HG03159 (cell line): Measurements from ENCODE around the gene SLC30A1.
"Not testable (repeated sequence)": the region's sequence is repeated elsewhere in the genome, so short reads cannot be mapped to it uniquely, and the experiment has no call there.

Source experiments
- ATAC-seq: cut with Tn5 transposase; IDR thresholded peaks from one replicate; pipeline ENCODE4 v1.9.1; 2021; ENCODE audit warnings: mild to moderate bottlenecking, moderate library complexity; ENCODE audit not compliant: unreplicated experiment

Gene SLC30A1

DNA sequence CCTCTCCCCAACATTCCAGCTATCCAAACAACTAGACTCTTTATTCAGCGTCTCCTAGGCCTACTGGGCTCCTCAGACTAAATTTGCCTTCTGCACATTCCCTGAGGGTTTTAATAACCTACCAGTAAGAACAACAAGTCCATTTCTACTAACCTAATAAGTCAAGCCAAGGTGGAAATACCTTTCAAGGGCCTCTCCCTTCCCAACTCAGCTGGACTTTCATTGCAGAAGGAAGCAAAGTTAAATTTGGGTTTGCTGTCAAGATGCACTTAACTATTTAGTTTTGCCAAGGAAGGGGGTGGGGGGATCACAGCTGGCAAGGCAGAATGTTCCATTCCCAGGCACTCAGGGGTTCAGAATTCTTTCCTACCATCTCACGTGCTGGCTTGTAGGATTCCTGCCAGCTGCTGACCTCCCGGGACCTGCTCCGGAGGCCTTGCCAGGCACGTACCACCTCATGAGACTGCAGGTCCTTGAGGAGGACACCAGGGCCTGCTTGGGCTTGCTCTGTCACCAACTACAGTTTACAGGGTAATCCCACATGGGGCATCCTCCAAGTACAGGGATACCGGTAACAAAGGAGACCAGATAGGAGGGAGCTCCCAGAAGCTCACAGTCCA is 29.8 kb downstream of the SLC30A1 start:
- ATAC-seq, result no peak

DNA sequence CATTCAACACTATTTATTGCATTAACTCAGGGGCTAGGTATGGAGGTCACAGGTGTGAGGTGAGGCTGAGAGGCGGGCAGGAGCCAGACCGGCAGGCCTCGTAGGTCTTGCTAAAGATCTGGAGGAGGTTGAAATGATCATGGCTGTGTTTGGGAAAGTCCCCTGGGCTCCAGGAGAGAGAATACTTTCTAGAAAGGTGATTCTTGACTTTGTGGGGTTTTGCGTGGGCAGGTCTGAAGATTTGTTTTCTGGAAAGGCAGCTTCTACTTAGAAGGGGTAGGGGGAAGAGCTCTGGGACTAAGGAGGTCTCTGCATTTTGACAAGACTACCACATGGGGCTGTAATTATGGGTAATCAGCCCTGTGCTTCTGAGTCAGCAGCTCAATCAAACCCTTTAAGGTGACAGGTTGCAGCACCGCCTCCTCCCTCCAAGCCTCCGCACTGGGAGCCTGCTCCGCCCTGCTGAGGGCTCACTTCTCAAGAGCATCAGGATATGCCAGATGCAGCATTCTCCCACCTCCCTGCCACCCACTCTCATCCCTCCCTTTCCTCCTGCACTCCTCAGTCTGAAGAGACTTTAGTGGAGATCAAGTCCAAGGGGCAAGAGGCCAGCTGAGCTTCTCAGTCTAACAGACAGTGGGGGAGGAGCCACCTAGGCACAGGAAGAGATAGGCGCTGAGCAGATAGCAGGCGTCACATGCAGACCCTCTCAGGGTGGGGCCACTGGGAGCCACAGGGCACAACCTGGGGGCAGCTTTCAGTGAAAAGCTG is 30.5 kb downstream of the SLC30A1 start:
- ATAC-seq, result no peak

DNA sequence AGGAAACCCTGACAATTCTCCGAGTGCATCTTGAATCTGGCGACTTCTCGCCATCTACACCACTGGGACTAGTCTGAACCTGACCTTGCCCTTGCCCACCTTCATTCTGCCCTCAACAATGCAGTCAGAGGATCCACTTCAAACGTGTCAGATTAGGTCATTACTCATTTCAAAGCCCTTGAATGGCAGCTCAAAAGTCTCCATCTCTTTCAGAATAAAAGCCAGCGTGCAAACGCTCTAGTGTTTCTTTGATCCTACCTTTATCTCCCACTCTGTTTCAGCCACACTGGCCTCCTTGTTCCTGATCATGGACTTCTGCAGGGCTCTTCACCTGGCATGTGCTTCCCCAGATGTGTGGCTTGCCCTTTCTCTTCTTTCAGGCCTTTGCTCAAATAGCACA is 31.3 kb downstream of the SLC30A1 start:
- no peak for ATAC-seq

DNA sequence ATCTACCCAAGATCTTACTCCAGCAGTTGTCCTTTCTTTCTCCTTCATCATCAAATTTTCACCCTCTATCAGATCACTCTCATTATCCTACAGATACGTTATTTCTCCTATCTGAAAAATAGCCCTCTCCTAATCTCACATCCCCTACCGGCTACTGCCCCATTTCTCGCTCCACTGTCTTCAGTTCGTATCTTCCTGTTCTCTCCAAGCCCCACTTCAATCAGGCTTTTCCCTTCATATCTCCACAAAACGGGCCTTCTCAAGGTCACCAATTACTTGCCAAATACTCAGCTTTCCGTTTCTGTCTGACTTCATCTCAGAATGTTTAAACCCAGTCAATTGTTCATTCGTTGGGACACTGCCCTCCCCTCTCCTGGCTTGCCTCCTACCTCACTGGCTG is 32.4 kb downstream of the SLC30A1 start:
- no peak for ATAC-seq

DNA sequence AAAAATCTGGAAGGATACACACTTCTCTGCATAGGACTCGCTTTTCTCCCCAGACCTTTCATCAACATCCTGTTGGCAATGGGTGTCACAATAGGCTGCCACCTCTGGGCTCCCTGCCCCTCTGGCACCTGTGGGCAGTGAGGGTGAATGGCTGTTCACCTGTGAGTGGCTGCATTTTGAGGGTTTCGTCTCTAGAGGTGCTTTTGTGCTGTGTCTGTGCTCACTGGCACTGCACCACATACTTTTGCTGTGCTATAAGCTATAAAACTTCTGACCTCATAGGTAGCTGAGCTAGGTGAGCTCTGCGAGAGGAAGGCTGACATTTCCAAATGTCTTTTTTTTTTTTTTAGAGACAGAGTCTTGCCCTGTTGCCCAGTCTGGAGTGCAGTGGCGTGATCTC is 35.9 kb downstream of the SLC30A1 start:
- ATAC-seq, result no peak

DNA sequence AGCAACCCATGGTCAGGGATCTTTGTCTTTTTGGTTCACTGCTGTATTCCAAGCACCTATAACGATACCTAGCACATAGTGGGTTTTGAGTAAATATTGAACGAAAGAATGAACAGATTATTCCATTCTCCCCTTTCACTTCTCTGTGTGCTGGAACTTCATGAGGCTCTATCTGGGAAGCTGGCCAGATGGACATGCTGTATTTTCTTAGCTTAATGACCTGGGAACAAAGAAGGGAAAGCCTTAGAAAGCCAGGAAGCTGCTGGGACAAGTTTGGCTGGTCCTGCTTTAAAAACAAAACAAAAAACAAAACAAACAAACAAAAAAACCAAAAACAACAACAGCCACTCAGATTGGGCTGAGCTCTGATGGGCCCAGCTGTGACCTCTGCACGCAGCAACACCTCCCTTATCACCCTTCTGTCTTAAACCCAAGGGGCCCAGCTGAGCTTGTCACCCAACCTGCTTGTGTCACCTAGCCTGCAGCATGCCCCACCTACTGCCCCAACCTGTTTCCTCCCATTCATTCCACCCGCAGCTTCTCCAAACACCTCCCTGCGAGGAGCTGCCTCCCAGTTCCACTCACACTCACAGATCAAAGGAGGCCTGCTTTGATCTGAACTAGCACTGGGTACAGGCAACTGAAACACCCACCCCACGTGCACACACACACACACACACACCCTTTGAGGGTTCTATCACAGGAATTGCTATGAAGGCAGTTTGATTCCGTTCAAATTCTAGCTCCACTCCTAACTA is 37.1 kb downstream of the SLC30A1 start:
- no peak for ATAC-seq

DNA sequence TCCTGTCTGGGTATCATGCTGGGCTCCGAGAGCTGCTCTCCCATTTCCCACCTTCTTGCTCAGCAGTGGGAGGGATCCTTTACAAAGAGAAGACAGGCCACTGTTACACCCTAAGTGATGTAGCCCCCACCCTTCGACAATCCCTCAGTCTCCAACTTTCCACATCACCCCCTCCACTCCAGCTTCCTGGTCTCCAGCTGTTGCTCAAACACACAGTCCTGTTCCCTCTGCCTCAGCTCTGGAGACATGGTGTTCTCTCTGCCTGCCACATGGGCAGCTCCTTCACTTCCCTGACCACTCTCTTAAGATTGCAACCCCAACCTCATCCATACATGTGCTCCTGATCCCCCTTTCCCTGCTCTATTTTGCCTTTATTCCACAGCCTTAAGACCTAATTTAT is 37.7 kb downstream of the SLC30A1 start:
- no peak for ATAC-seq

DNA sequence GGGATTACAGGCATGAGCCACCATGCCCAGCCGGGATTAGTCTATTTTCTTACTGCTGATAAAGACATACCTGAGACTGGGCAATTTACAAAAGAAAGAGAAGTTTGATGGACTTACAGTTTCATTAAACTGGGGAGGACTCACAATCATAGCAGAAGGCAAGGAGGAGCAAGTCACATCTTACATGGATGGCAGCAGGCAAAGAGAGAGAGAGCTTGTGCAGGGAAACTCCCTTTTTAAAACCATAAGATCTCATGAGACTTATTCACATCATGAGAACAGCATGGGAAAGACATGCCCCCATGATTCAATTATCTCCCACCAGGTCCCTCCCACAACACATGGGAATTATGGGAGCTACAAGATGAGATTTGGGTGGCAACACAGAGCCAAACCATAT is 38.1 kb downstream of the SLC30A1 start:
- ATAC-seq, result not testable (repeated sequence)

DNA sequence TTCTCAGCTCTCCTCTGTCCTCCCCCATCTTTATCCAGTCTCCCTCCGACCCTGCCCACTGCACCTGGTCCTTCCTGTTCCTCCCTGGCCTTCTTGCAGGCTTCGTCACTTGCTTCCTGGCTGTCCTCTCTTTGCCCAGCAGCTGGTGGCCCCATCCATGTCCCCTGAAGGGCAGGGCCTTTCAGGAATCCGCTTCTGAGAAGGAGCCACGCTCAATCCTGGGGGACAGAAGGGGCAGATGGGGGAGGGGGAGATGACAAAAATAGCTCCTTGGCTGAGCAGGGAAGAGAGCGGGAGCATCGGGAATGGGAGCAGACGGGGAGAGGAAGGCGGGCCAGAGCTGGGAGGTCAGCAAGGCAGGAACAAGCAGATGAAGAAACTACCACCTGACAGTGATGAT is 40.7 kb downstream of the SLC30A1 start:
- no peak for ATAC-seq

DNA sequence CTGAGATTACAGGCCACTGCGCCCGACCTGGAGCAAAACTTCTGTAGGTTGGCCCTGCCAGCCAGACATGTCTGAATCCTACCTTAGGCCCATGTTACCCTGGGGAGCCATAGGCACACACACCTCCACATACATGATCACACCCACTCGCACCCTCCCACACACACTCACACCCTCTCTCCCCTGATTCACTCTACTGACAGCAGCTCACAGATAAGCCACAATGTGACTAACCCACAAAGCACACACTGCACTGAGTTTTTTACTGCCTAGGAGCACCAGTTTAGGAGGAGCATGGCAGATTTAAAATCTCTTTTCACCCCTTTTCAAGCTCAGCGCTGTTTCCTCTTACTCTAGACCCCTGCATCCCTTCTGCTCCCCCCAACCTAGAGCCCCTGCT is 41.7 kb downstream of the SLC30A1 start:
- ATAC-seq, result no peak

DNA sequence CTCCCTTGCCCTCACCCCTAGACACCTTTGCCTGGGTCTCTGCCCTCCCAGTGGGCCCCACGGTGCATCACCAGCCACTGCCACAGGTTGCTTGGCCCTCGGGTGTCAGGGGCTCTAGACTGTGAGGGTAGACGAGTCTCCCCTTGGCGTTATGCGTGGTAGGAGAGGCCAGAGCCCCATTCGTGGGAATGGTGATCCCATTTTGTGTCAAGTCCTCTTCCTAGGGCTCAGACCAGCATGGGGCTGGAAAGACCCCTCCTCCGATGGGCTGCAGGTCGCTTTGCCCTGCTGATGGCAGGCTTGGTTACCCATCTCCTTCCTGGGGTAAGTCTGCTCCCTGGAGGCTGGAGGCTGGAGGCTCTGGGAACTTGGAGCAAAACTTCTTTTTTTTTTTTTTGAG is 42.4 kb downstream of the SLC30A1 start:
- no peak for ATAC-seq

DNA sequence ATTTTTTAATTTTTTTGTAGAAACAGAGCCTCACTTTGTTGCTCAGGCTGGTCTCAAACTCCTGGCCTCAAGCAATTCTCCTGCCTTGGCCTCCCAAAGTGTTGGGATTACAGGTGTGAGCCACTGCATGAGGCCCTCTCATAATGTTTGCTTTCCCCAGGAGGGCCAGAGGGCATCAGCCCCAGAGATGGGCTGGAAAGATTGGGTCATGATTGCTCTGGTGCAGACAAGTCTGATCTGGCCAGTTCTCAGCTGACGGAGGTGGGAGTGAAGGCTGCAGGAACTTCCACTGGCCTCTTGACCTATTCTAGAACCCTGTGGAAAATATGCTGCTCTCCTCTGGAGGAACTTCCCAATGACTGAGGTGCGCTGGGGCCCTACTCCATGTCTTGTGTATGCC is 43.6 kb downstream of the SLC30A1 start:
- ATAC-seq, result no peak

DNA sequence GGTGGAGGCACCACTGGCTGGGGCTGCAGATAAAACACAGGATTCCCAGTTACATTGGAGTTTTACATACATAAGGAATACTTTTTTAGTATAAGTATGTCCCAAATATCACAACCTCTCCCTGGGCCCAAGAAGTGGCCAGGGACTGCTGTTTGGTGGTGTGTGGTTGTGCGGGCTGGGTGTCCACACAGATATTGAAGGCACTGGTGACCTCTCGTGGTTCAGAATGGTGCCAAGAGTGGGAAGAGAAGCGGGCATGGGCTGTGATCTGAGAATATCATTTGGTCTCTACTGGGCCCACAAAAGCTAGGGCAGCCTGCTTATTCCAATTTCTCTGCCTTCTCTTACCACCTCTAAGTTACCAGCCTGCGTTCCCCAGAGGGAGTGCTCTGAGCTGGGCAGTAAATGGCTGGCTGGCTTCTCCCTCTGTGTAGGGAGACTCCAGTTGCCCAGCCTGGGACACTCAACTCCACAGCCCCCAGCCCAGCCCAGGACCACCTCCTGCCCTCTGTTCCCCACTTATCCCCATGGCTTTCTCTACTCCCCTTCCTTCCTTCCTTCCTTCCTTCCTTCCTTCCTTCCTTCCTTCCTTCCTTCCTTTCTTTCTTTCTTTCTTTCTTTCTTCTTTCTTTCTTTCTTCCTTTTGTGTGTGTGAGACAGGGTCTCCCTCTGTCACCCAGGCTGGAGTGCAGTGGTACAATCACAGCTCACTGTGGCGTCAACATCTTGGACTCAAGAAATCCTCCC is 44.2 kb downstream of the SLC30A1 start:
- no peak for ATAC-seq

DNA sequence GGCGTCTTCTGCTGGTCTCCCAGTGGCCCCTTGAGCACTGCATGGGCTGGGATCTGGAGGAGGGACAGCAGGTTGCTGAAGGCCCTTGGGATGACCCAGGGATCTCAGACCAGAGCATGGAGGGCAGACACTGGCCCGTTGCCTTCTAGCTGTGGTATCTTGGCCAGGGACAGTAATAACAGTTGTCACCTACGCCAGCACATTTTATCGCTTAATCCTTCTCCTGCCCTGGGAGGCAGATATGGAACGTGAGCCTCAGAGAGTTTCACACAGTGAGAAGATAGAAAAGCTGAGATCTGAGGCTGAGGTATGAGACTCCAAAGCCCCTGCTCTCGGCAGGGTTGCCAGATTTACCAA is 46.9 kb downstream of the SLC30A1 start:
- ATAC-seq, result no peak

DNA sequence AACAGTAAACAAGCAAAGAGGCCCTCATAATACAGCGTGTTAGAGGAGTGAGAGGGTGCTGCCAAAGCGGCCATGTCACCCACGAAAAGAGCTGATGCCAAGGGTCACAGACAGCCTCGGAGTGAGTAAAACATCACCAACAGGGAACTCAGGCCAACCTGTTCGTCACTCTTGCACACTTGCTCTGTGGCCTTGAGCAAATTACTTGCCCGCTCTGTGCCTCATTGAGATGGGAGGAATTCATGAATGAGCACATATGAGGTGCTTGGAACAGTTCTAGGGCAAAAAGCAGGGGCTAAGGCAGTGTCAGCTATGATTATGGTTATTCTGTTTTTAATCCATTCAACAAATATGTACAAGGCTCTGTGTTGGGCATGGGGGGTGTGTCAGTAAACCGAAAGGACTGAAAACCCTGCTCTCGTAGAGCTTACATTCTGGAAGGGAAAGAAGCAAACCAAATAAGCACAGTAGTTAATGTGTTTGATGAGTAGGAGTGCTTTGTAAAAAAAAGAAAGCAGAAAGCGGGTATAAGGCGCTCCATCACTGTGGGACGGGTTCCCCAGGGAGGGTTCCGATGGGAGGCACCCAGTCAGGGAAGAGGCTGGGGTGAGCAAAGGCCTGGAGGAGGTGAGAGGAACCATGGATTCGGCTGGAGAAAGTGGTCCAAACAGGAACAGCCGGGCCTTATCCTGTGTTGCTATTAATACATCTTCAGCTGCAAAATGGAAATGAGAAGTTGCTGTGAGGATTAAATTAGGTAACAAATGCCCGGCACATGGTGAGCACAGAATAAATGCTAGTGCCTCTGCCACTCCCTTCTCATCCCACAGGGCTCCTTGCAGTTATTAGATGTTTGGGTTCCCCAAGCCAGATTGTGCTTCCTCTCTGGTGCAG is 47.5 kb downstream of the SLC30A1 start:
- ATAC-seq, result no peak

DNA sequence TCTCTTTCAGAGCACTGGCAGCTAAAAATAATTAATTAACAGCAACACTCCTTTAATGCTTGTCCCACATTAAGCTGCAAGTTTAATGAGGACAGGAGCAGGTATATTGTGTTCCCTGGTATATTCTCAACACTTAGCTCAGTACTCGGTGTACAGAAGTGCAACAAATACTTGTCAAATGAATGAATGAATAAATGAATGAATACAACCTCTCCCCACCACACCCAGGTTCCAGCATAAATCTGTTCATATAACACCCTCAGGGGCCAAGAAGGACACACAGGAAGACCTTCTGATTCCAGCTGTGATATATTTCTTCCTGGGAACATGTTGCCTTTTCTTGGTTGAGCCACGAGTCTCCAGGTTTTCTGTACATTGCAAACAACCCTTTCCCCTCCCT is 48.9 kb downstream of the SLC30A1 start:
- ATAC-seq, result no peak

DNA sequence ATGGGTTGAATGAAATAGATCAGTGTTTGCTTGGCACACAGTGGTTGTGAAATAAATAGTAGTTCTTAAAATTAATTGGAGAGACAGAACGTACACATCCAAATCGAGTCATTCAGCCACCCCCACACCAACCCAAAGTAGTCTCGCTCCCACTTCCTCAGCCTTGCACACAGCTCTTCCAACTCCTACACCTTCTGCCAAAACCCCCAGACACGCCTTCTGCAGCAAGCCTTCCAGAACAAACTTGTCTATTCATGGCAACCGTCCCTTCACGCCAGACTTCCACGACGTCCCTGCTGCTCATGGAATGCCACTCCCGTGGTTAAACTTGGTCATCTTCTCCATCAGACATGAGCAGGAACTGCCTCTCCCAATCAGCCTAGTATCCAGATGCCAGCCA is 49.5 kb downstream of the SLC30A1 start:
- ATAC-seq, result no peak

DNA sequence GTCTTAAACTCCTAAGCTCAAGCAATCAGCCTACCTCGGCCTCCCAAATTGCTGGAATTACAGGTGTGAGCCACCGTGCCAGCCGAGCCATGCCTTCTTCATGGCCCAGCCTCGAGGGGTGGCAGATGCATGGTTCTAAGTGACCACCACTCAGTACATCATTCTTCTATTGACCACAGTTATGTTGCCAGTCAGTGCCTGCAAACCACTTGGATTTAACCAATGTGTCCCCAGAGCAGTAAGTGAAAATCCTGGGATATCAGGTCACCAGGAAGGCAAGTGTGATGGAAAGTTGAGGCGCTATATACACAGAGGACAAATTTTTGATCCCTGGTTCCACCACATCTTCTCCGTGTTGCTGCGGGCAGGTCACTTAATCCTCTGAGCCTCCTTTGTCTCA is 50.0 kb downstream of the SLC30A1 start:
- no peak for ATAC-seq

DNA sequence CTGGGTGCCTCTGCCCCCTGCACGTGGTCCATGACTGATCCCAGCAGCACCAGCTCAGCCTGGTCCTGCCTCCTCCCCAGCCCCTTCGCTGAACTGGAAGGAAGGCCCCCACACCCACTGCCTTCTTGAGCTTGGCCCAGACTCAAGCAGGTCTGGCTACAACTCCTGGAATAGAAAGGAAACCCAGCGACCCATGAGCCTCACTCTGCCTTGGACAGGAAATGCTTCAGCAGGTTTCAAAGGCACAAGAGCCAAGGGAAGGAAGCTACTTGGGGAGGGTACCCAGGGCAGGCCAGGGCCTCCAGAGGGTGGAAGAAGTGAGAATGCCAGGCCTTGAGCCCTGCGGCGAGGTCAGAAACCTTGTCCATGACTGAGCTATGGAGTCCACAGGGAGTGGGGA is 51.1 kb downstream of the SLC30A1 start:
- no peak for ATAC-seq

DNA sequence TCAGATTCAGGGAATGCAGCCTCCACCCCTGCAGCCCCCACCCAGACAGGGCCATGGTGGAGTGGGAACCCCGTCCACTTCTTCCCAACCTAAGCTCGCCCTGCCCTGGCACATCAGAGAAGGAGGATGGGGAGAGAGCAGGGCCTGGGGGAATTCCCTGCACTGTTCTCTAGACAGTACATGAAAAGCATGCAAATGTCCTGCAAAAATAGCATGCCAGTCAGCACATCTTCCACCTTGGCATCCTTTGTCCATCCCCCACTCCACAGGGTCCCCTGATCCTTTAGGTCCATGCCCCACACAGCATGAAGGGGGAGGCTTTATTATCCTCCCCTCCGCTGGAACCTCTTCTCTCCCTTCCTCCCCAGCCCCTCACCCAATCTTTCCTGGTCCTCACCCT is 52.0 kb downstream of the SLC30A1 start:
- ATAC-seq, result no peak

DNA sequence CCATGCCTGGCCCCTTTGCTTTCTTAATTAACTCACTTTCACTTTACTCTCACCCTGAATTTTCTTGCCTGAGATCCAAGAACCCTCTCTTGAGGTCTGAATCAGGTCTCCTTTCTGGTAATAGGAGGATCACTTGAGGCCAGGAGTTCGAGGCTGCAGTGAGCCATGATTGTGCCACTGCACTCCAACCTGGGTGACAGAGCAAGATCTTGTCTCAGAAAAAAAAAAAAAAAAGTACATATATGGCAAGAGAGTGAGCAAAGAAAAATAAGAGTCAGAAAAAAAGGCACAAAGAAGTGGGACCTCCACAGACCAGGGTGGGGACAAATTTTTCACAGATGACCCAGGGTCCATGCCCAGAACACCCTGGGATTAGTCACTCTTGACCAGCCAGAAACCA is 52.9 kb downstream of the SLC30A1 start:
- ATAC-seq, result no peak
